Endothelial cell of umbilical vein (primary cell): ENCODE measurements around the gene FBLIM1. TPM values are rescaled to one million over a fixed set of nuclear protein-coding genes. Genes with fewer than 3 reads are reported as not detected.

ENCODE experiments used
- BruUV-seq: library from RNA; stranded (reverse); fragments of 400-500 nt; replicated peaks from 2 replicates; lab custom pipeline; 2021; lab: Mats Ljungman, UMichigan
- CTCF ChIA-PET: fragments of 300-600, 350-600 bp; sonication (Branson Sonifier 250); formaldehyde crosslinking; loops from one replicate; lab custom pipeline; 2021; ENCODE audit warnings: antibody characterized with exemption, inconsistent platforms; lab: Charles Lee
- POLR2A ChIA-PET: fragments of 300-600, 350-600 bp; sonication (Branson Sonifier 250); formaldehyde crosslinking; loops from one replicate; lab custom pipeline; 2021; ENCODE audit warnings: antibody characterized with exemption, inconsistent platforms; lab: Charles Lee
- DNase-seq: peaks from one replicate; pipeline ENCODE4 v3.0.0-alpha.2; 2011; ENCODE audit warnings: low read depth, low spot score
- FAIRE-seq: peaks from 2 replicates; lab custom pipeline; 2011; peaks lifted over from hg19 to GRCh38; lab: Jason Lieb, UNC
- H2AFZ ChIP-seq: 2 replicates; pipeline ENCODE4 v1.6.0; 2012; ENCODE audit warnings: low read depth, low read length, control low read depth, inconsistent platforms
- H3K27ac ChIP-seq: 2 replicates; pipeline ENCODE4 v1.5.1; 2011; ENCODE audit warnings: low read depth, mild to moderate bottlenecking, control low read depth, low read length, moderate library complexity; ENCODE audit not compliant: insufficient read depth
- H3K27me3 ChIP-seq, 2 experiments: 2 replicates each; pipeline versions ENCODE4 v1.6.0 to v1.6.1; 2011; ENCODE audit warnings: low read length in 2 of 2, mixed read lengths in 1 of 2; ENCODE audit not compliant: control insufficient read depth in 2 of 2, insufficient read depth in 2 of 2
- H3K36me3 ChIP-seq, 2 experiments: 2 replicates in 1 of 2; 3 replicates in 1 of 2; pipeline ENCODE4 v1.5.1; 2011; ENCODE audit warnings: low read length in 2 of 2, mild to moderate bottlenecking in 1 of 2, moderate library complexity in 1 of 2; ENCODE audit not compliant: control insufficient read depth in 2 of 2, insufficient read depth in 2 of 2; ENCODE audit errors: extremely low read depth in 1 of 2
- H3K4me1 ChIP-seq: 3 replicates; pipeline ENCODE4 v1.5.1; 2011; ENCODE audit warnings: mild to moderate bottlenecking, low read length; ENCODE audit not compliant: control insufficient read depth, insufficient read depth; ENCODE audit errors: extremely low read depth
- H3K4me2 ChIP-seq: 2 replicates; pipeline ENCODE4 v1.6.1; 2011; ENCODE audit warnings: low read length, control low read depth, mixed read lengths; ENCODE audit not compliant: insufficient read depth
- H3K4me3 ChIP-seq, 3 experiments: fragments of 200-600 bp in 1 of 3; sonication (generic), shearing (Covaris generic) in 1 of 3; replicated peaks in 1 of 3; 2 replicates each; pipeline ENCODE4 v1.5.1; 2011 to 2016; ENCODE audit warnings: control low read depth in 3 of 3, low read length in 3 of 3, mild to moderate bottlenecking in 2 of 3, inconsistent platforms in 1 of 3, low read depth in 1 of 3, moderate library complexity in 1 of 3; ENCODE audit not compliant: insufficient read depth in 1 of 3
- H3K79me2 ChIP-seq: 2 replicates; pipeline ENCODE4 v1.6.0; 2012; ENCODE audit warnings: low read length, inconsistent platforms; ENCODE audit not compliant: control insufficient read depth, insufficient read depth
- H3K9ac ChIP-seq: replicated peaks from 2 replicates; pipeline ENCODE3; 2011; ENCODE audit warnings: low read length, control low read depth; ENCODE audit not compliant: insufficient read depth; ENCODE audit errors: extremely low read depth
- H3K9me1 ChIP-seq: replicated peaks from 3 replicates; pipeline ENCODE4 v1.6.0; 2011; ENCODE audit warnings: mild to moderate bottlenecking, low read length; ENCODE audit not compliant: control insufficient read depth, insufficient read depth; ENCODE audit errors: extremely low read depth
- H3K9me3 ChIP-seq: replicated peaks from 2 replicates; pipeline ENCODE4 v1.5.1; 2012; ENCODE audit warnings: low read length, inconsistent platforms; ENCODE audit not compliant: control insufficient read depth, insufficient read depth
- H4K20me1 ChIP-seq: replicated peaks from 2 replicates; pipeline ENCODE3; 2011; ENCODE audit warnings: mild to moderate bottlenecking, low read length; ENCODE audit not compliant: control insufficient read depth, insufficient read depth; ENCODE audit errors: extremely low read depth
- EZH2 ChIP-seq: IDR thresholded peaks from 2 replicates; pipeline ENCODE4 v1.6.1; 2012; ENCODE audit warnings: borderline replicate concordance, low read depth, mild to moderate bottlenecking, moderate library complexity, low read length, inconsistent platforms; ENCODE audit not compliant: severe bottlenecking
- FOS ChIP-seq: IDR thresholded peaks from 2 replicates; pipeline ENCODE4 v1.6.1; 2011; ENCODE audit warnings: mild to moderate bottlenecking, low read length, moderate library complexity, borderline replicate concordance; ENCODE audit not compliant: insufficient read depth
- GATA2 ChIP-seq: IDR thresholded peaks from 2 replicates; pipeline ENCODE4 v1.7.0; 2011; ENCODE audit warnings: low read depth, mild to moderate bottlenecking, moderate library complexity, mixed read lengths, low read length; ENCODE audit not compliant: insufficient read length, insufficient read depth
- JUN ChIP-seq: IDR thresholded peaks from 2 replicates; pipeline ENCODE4 v1.6.1; 2011; ENCODE audit warnings: borderline replicate concordance, low read depth; ENCODE audit not compliant: insufficient read length, insufficient read depth
- MYC ChIP-seq: IDR thresholded peaks from one replicate; pipeline ENCODE4 v1.6.1; 2011; ENCODE audit warnings: mild to moderate bottlenecking, low read depth, low read length
- POLR2A ChIP-seq: IDR thresholded peaks from 2 replicates; pipeline ENCODE4 v1.6.1; 2012; ENCODE audit warnings: low read depth, mild to moderate bottlenecking, control low read depth, low read length
- POLR2AphosphoS5 ChIP-seq: IDR thresholded peaks from 2 replicates; pipeline ENCODE4 v1.6.1; 2012; ENCODE audit warnings: low read depth, mild to moderate bottlenecking, control low read depth, low read length, moderate library complexity; ENCODE audit not compliant: insufficient read depth
- dilution Hi-C: fragments of 300-500 bp; cut with MboI; formaldehyde crosslinking; loops from one replicate; pipeline ENCODE4 v1.15.0; 2019; ENCODE audit warnings: low sequenced_read_pairs; ENCODE audit not compliant: extremely low pct_ligation_motif_present
- intact Hi-C: fragments of 100-400 bp; cut with micrococcal nuclease; formaldehyde crosslinking; loops from one replicate; pipeline ENCODE4 v1.10.0; 2022
- polyA plus RNA-seq, 4 experiments: library from polyadenylated mRNA; depleted of rRNA in 3 of 4; stranded (reverse) in 3 of 4; unstranded in 1 of 4; fragments of >200 nt; gene quantifications; 2 replicates each; pipeline versions ENCODE4 v1.2.1 to v1.2.3, GENCODE V29; 2011 to 2012; ENCODE audit warnings: missing spikeins in 1 of 4
- total RNA-seq: library from RNA; stranded (reverse); gene quantifications from 2 replicates; pipeline ENCODE4 v1.2.3, GENCODE V29; 2021
- TF ChIP-seq, protein P1 (sequence below): IDR thresholded peaks from 2 replicates; pipeline ENCODE4 v1.6.1; 2011; ENCODE audit not compliant: insufficient read depth, insufficient read length
- TF ChIP-seq, protein P2 (sequence below), 2 donors: IDR thresholded peaks; 1 replicate in 1 of 2; 2 replicates in 1 of 2; pipeline ENCODE4 v1.5.1; 2011; ENCODE audit warnings: low read length in 2 of 2, mild to moderate bottlenecking in 2 of 2, moderate library complexity in 2 of 2, control low read depth in 1 of 2, inconsistent platforms in 1 of 2, low read depth in 1 of 2; ENCODE audit not compliant: insufficient read depth in 1 of 2; ENCODE audit errors: extremely low read depth in 1 of 2

The FBLIM1 gene
- total and polyA plus RNA-seq, 2 donors (not counting 3 experiments of a cell fraction or from before 2014, with no cell fraction given) = 363 to 414 TPM

DNA sequence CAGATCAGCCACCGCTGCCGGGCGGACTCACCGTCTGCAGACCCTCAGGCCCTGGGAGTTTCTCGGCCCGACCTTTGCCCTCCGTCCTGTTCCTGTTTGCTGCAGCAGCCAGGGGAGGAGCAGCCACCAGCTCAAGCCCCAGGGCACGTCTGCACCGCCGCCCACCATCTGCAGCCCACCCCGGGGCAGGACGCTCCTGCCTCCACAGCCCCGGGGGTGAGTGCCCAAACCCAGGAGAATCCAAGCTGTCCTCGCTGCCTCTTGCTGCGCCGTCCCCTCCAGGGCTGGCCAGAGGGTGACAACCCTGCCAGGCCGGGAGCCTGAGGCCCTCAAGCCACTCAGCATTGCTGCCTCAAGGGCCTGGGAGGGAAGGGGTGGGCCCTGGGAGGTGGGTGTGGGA is 23.7 kb upstream of the FBLIM1 start:
- Histone ChIP-seq H4K20me1 (no peaks in the 10 kb centered on the region), H3K4me1 (no peaks in the 10 kb centered on the region), H3K4me3 (no peak overlapping the region), H3K9me3 (no peaks in the 10 kb centered on the region), H3K36me3 (peaks cover 2 to 31% of the 10 kb centered on the region in 2 experiments), H3K9me1 (no peaks in the 10 kb centered on the region), H3K9ac (no peak overlapping the region), H2AFZ (no peak overlapping the region), H3K79me2 (no peaks in the 10 kb centered on the region), H3K27me3 (no peaks in the 10 kb centered on the region), H3K4me2 (no peak overlapping the region), H3K27ac (no peak overlapping the region)
- no TSS peak for BruUV-seq
- ChIA-PET CTCF (no interaction called here), POLR2A (no interaction called here)
- FAIRE-seq (no peak), DNase-seq (no peak)
- dilution Hi-C loops (no loop called here), intact Hi-C loops (no loop called here)
- TF ChIP-seq, protein P1, sequence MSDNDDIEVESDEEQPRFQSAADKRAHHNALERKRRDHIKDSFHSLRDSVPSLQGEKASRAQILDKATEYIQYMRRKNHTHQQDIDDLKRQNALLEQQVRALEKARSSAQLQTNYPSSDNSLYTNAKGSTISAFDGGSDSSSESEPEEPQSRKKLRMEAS = no peak
- TF ChIP-seq GATA2 = no peak
- TF ChIP-seq EZH2 = no peak
- TF ChIP-seq, protein P2, sequence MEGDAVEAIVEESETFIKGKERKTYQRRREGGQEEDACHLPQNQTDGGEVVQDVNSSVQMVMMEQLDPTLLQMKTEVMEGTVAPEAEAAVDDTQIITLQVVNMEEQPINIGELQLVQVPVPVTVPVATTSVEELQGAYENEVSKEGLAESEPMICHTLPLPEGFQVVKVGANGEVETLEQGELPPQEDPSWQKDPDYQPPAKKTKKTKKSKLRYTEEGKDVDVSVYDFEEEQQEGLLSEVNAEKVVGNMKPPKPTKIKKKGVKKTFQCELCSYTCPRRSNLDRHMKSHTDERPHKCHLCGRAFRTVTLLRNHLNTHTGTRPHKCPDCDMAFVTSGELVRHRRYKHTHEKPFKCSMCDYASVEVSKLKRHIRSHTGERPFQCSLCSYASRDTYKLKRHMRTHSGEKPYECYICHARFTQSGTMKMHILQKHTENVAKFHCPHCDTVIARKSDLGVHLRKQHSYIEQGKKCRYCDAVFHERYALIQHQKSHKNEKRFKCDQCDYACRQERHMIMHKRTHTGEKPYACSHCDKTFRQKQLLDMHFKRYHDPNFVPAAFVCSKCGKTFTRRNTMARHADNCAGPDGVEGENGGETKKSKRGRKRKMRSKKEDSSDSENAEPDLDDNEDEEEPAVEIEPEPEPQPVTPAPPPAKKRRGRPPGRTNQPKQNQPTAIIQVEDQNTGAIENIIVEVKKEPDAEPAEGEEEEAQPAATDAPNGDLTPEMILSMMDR (IDR thresholded peaks at IDR 0.05; ENCODE audit: extremely low read depth in 1 of 2, insufficient read depth in 1 of 2, low read depth in 1 of 2, low read length in 2 of 2) = no peak
- no peak for TF ChIP-seq MYC
- no peak for TF ChIP-seq POLR2AphosphoS5
- no peak for TF ChIP-seq POLR2A
- TF ChIP-seq FOS = no peak
- no peak for TF ChIP-seq JUN
